LHCN-M2 (cell line): ENCODE measurements around the gene SLC8A1. TPM values are rescaled to one million over a fixed set of nuclear protein-coding genes. Genes with fewer than 3 reads are reported as not detected.
A peak's percentile ranks its signal among the peaks of the same experiment; 100 is the strongest.

ENCODE experiments used
- DNase-seq: peaks from one replicate; pipeline ENCODE4 v3.0.0-alpha.2; 2012; ENCODE audit warnings: low read depth
- total RNA-seq: library from RNA; depleted of rRNA; stranded (reverse); fragments of >200 nt; gene quantifications from 2 replicates; pipeline ENCODE4 v1.2.3, GENCODE V29; 2014

Gene SLC8A1
- total RNA-seq, 1 experiment from 2014 or later, result 22.5 TPM

- DNase-seq, result no peak
Measured at GRCh38 chr2:40200366-40200915, 251.4 kb downstream of the SLC8A1 start.

- peak; percentile 85 for DNase-seq
Measured at GRCh38 chr2:40199771-40200170, 252.1 kb downstream of the SLC8A1 start.

GRCh38 chr2:40197121-40197520 lies 254.8 kb downstream of the SLC8A1 start:
- DNase-seq, result peak; percentile 64

GRCh38 chr2:40193670-40194026 lies 258.2 kb downstream of the SLC8A1 start:
- DNase-seq, result no peak

- peak; percentile 56 for DNase-seq
Measured at GRCh38 chr2:40192864-40193669, 258.8 kb downstream of the SLC8A1 start.

GRCh38 chr2:40190457-40190856 lies 261.4 kb downstream of the SLC8A1 start:
- no peak for DNase-seq

- no peak for DNase-seq
Measured at GRCh38 chr2:40189881-40190280, 262.0 kb downstream of the SLC8A1 start.

GRCh38 chr2:40187054-40187453 lies 264.8 kb downstream of the SLC8A1 start:
- no peak for DNase-seq

GRCh38 chr2:40184551-40184950 lies 267.3 kb downstream of the SLC8A1 start:
- DNase-seq, result no peak

GRCh38 chr2:40181855-40182254 lies 270.0 kb downstream of the SLC8A1 start:
- DNase-seq, result no peak

- peak; percentile 61 for DNase-seq
Measured at GRCh38 chr2:40179801-40180200, 272.1 kb downstream of the SLC8A1 start.

GRCh38 chr2:40178971-40179370 lies 272.9 kb downstream of the SLC8A1 start:
- DNase-seq, result peak; percentile 93

- no peak for DNase-seq
Measured at GRCh38 chr2:40178171-40178778, 273.6 kb downstream of the SLC8A1 start.

- no peak for DNase-seq
Measured at GRCh38 chr2:40177366-40177765, 274.5 kb downstream of the SLC8A1 start.

- DNase-seq, result peak; percentile 58
Measured at GRCh38 chr2:40173276-40173675, 278.6 kb downstream of the SLC8A1 start.

GRCh38 chr2:40169856-40170255 lies 282.0 kb downstream of the SLC8A1 start:
- no peak for DNase-seq

- peak; percentile 54 for DNase-seq
Measured at GRCh38 chr2:40169430-40169829, 282.5 kb downstream of the SLC8A1 start.

GRCh38 chr2:40168546-40168945 lies 283.3 kb downstream of the SLC8A1 start:
- peak; percentile 64 for DNase-seq

GRCh38 chr2:40168032-40168431 lies 283.9 kb downstream of the SLC8A1 start:
- no peak for DNase-seq

- no peak for DNase-seq
Measured at GRCh38 chr2:40166006-40166405, 285.9 kb downstream of the SLC8A1 start.

GRCh38 chr2:40165509-40165844 lies 286.4 kb downstream of the SLC8A1 start:
- DNase-seq, result no peak

- no peak for DNase-seq
Measured at GRCh38 chr2:40164736-40165508, 287.0 kb downstream of the SLC8A1 start.
